Measurements from ENCODE around the gene KRT6B. TPM values are rescaled to one million over a fixed set of nuclear protein-coding genes. Genes with fewer than 3 reads are reported as not detected.
"Not testable (repeated sequence)": the region's sequence is repeated elsewhere in the genome, so short reads cannot be mapped to it uniquely, and the experiment has no call there.

Gene KRT6B
- under 1 TPM in 1 of 4 donors, not detected in 3; 0.67 TPM for polyA plus RNA-seq
- long read RNA-seq, donor 1 = 0 reads
- long read RNA-seq, donor 2 = 0 reads
- long read RNA-seq, donor 3 = 0 reads
- long read RNA-seq, donor 4 = 0 reads
- long read RNA-seq, donor 5 = 0 reads
- long read RNA-seq, donor 6 = 0 reads
- long read RNA-seq, donor 7 = 0 reads
- long read RNA-seq, donor 8 = 0 reads
- long read RNA-seq, donor 9 = 0 reads
- long read RNA-seq, donor 10 = 0 reads

- Histone ChIP-seq H3K4me1 (ENCODE audit: control insufficient read depth in 3 of 3, insufficient read depth in 2 of 3, low read depth in 1 of 3, low read length in 2 of 3) (no peaks in the 10 kb centered on the region), H3K36me3 (ENCODE audit: control insufficient read depth in 3 of 3, insufficient read depth in 2 of 3, low read depth in 1 of 3, low read length in 3 of 3) (no peaks in the 10 kb centered on the region), H3K4me3 (ENCODE audit: low read depth in 1 of 3, low read length in 3 of 3) (no peak within 1 kb of the TSS), H3K27me3 (ENCODE audit: control insufficient read depth in 3 of 3, insufficient read depth in 3 of 3, low read length in 3 of 3) (no peaks in the 10 kb centered on the region), H3K9me3 (ENCODE audit: control insufficient read depth in 2 of 2, insufficient read depth in 1 of 2, low read depth in 1 of 2, low read length in 1 of 2) (no peaks in the 10 kb centered on the region), H3K27ac (ENCODE audit: low read depth in 1 of 3, low read length in 2 of 3) (no peak within 1 kb of the TSS)
- 86 to 93% (median 92%) methylated on average over 6 of the region's 6 CpGs for WGBS, 3 donors
- FAIRE-seq (no peak), DNase-seq (no peak)
These were observed at the start of gene KRT6B for GRCh38 chr12:52452101-52452500. TSS of gene KRT6B (minus strand) at chr12:52452146. CDS start at chr12:52452078, 68 bp downstream.

GRCh38 chr12:52501490-52501889 lies 49.5 kb upstream of the KRT6B start:
- Histone ChIP-seq H3K4me1 (ENCODE audit: control insufficient read depth in 3 of 3, insufficient read depth in 2 of 3, low read depth in 1 of 3, low read length in 2 of 3) (no peaks in the 10 kb centered on the region), H3K4me3 (ENCODE audit: low read depth in 1 of 3, low read length in 3 of 3) (no peak overlapping the region), H3K36me3 (ENCODE audit: control insufficient read depth in 3 of 3, insufficient read depth in 2 of 3, low read depth in 1 of 3, low read length in 3 of 3) (no peaks in the 10 kb centered on the region), H3K27me3 (ENCODE audit: control insufficient read depth in 3 of 3, insufficient read depth in 3 of 3, low read length in 3 of 3) (peaks cover 0 to 4% (median 0%) of the 10 kb centered on the region in 3 donors), H3K9me3 (ENCODE audit: control insufficient read depth in 2 of 2, insufficient read depth in 1 of 2, low read depth in 1 of 2, low read length in 1 of 2) (no peaks in the 10 kb centered on the region), H3K27ac (ENCODE audit: low read depth in 1 of 3, low read length in 2 of 3) (no peak overlapping the region)
- DNase-seq (no peak), FAIRE-seq (no peak)
- WGBS, 3 donors = 71 to 82% (median 77%) methylated on average over 7 of the region's 7 CpGs

DNA sequence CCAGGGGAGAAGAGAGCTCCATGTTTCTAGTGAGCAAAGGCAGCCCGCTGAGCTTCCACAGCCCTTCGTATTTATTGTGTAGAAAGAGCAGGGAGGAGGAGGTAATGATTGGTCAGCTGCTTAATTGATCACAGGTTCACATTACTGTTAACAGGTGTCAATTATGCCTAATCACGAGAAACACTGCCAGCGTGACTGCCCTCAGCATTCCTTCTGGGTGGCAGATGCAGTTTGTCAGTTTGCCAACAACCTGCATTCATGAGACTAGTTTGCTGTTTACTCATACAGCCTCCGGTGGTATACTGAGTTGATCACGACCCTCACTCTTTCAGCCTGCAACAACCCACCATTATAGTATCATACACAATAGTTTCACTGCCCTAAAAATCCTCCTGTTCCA lies 48.6 kb upstream of the KRT6B start:
- not testable (repeated sequence) for H3K4me3 ChIP-seq (ENCODE audit: low read depth in 1 of 3, low read length in 3 of 3)

GRCh38 chr12:52499806-52500560 lies 48.0 kb upstream of the KRT6B start:
- FAIRE-seq = no peak
- Histone ChIP-seq H3K27me3 (ENCODE audit: control insufficient read depth in 3 of 3, insufficient read depth in 3 of 3, low read length in 3 of 3) (peaks cover 0 to 4% (median 0%) of the 10 kb centered on the region in 3 donors), H3K4me3 (ENCODE audit: low read depth in 1 of 3, low read length in 3 of 3) (no peak overlapping the region), H3K4me1 (ENCODE audit: control insufficient read depth in 3 of 3, insufficient read depth in 2 of 3, low read depth in 1 of 3, low read length in 2 of 3) (no peaks in the 10 kb centered on the region), H3K27ac (ENCODE audit: low read depth in 1 of 3, low read length in 2 of 3) (no peak overlapping the region), H3K9me3 (ENCODE audit: control insufficient read depth in 2 of 2, insufficient read depth in 1 of 2, low read depth in 1 of 2, low read length in 1 of 2) (no peaks in the 10 kb centered on the region), H3K36me3 (ENCODE audit: control insufficient read depth in 3 of 3, insufficient read depth in 2 of 3, low read depth in 1 of 3, low read length in 3 of 3) (no peaks in the 10 kb centered on the region)
- DNase-seq = no peak
- WGBS, 3 donors = 82 to 89% (median 88%) methylated on average over 5 of the region's 5 CpGs

More for the DNA sequence above, 48.6 kb upstream of the KRT6B start:
- H3K27me3 ChIP-seq (ENCODE audit: control insufficient read depth in 3 of 3, insufficient read depth in 3 of 3, low read length in 3 of 3); H3K27ac ChIP-seq (ENCODE audit: low read depth in 1 of 3, low read length in 2 of 3); H3K9me3 ChIP-seq (ENCODE audit: control insufficient read depth in 2 of 2, insufficient read depth in 1 of 2, low read depth in 1 of 2, low read length in 1 of 2); H3K4me1 ChIP-seq (ENCODE audit: control insufficient read depth in 3 of 3, insufficient read depth in 2 of 3, low read depth in 1 of 3, low read length in 2 of 3); H3K36me3 ChIP-seq (ENCODE audit: control insufficient read depth in 3 of 3, insufficient read depth in 2 of 3, low read depth in 1 of 3, low read length in 3 of 3); FAIRE-seq; DNase-seq: not testable (repeated sequence)
- 57 to 76% (median 60%) methylated on average over 6 of the region's 6 CpGs for WGBS, 3 donors

DNA sequence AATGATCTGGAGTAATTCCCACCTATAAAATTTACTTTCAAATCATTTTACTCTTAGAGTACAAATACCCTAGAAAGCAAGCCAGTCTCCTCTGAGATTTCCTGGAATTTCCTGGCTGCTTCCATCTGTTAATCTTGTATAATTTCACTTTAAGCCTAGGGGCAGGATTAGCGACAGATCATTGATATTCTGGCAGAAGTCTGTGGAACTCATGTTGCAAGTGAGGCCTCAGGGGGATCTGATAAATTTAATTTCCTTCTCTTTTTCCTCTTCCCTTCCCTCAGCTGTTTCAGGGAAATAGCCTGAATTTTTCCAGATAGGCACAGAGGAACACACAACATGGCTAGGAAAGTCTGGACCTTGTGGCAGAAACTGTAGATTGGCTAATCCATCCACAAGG lies 47.0 kb upstream of the KRT6B start:
- Histone ChIP-seq H3K27ac (ENCODE audit: low read depth in 1 of 3, low read length in 2 of 3) (no peak overlapping the region), H3K27me3 (ENCODE audit: control insufficient read depth in 3 of 3, insufficient read depth in 3 of 3, low read length in 3 of 3) (peaks cover 0 to 4% (median 0%) of the 10 kb centered on the region in 3 donors), H3K9me3 (ENCODE audit: control insufficient read depth in 2 of 2, insufficient read depth in 1 of 2, low read depth in 1 of 2, low read length in 1 of 2) (no peaks in the 10 kb centered on the region), H3K4me1 (ENCODE audit: control insufficient read depth in 3 of 3, insufficient read depth in 2 of 3, low read depth in 1 of 3, low read length in 2 of 3) (no peaks in the 10 kb centered on the region), H3K36me3 (ENCODE audit: control insufficient read depth in 3 of 3, insufficient read depth in 2 of 3, low read depth in 1 of 3, low read length in 3 of 3) (no peaks in the 10 kb centered on the region), H3K4me3 (ENCODE audit: low read depth in 1 of 3, low read length in 3 of 3) (no peak overlapping the region)
- no peak for DNase-seq
- WGBS, 3 donors = 73 to 81% (median 76%) methylated on average over 1 of the region's 1 CpG
- no peak for FAIRE-seq

DNA sequence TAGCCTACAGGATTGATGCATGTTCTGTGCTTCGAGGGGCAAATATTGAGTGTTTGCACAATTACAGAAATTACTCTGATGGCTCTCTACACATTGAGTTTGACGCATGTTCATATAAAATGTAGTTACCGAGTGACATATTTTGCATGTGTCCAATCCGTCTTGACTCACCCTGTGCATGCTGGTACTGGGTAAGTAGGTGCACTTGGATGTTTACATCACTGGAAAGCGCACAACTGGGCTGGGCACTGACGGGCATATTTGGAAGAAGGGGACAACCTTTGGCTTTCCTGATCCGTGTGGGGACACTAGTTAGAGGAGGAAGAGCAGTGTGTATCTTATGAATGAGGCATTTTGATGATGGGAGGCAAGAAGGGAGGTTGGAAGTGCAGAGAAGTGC lies 46.0 kb upstream of the KRT6B start:
- Histone ChIP-seq H3K36me3 (ENCODE audit: control insufficient read depth in 3 of 3, insufficient read depth in 2 of 3, low read depth in 1 of 3, low read length in 3 of 3) (no peaks in the 10 kb centered on the region), H3K4me1 (ENCODE audit: control insufficient read depth in 3 of 3, insufficient read depth in 2 of 3, low read depth in 1 of 3, low read length in 2 of 3) (no peaks in the 10 kb centered on the region), H3K27me3 (ENCODE audit: control insufficient read depth in 3 of 3, insufficient read depth in 3 of 3, low read length in 3 of 3) (peaks cover 0 to 4% (median 0%) of the 10 kb centered on the region in 3 donors), H3K4me3 (ENCODE audit: low read depth in 1 of 3, low read length in 3 of 3) (no peak overlapping the region), H3K9me3 (ENCODE audit: control insufficient read depth in 2 of 2, insufficient read depth in 1 of 2, low read depth in 1 of 2, low read length in 1 of 2) (no peaks in the 10 kb centered on the region), H3K27ac (ENCODE audit: low read depth in 1 of 3, low read length in 2 of 3) (no peak overlapping the region)
- FAIRE-seq (no peak), DNase-seq (no peak)
- 80 to 87% (median 84%) methylated on average over 7 of the region's 7 CpGs for WGBS, 3 donors

- Histone ChIP-seq H3K4me1 (ENCODE audit: control insufficient read depth in 3 of 3, insufficient read depth in 2 of 3, low read depth in 1 of 3, low read length in 2 of 3) (no peaks in the 10 kb centered on the region), H3K27ac (ENCODE audit: low read depth in 1 of 3, low read length in 2 of 3) (no peak overlapping the region), H3K36me3 (ENCODE audit: control insufficient read depth in 3 of 3, insufficient read depth in 2 of 3, low read depth in 1 of 3, low read length in 3 of 3) (no peaks in the 10 kb centered on the region), H3K4me3 (ENCODE audit: low read depth in 1 of 3, low read length in 3 of 3) (no peak overlapping the region), H3K27me3 (ENCODE audit: control insufficient read depth in 3 of 3, insufficient read depth in 3 of 3, low read length in 3 of 3) (peaks cover 0 to 5% (median 0%) of the 10 kb centered on the region in 3 donors), H3K9me3 (ENCODE audit: control insufficient read depth in 2 of 2, insufficient read depth in 1 of 2, low read depth in 1 of 2, low read length in 1 of 2) (no peaks in the 10 kb centered on the region)
- DNase-seq (no peak), FAIRE-seq (no peak)
- 64 to 86% (median 82%) methylated on average over 4 of the region's 4 CpGs for WGBS, 3 donors
These were observed 44.7 kb upstream of the KRT6B start for GRCh38 chr12:52496590-52497071.

GRCh38 chr12:52496054-52496453 lies 44.1 kb upstream of the KRT6B start:
- Histone ChIP-seq H3K4me1 (ENCODE audit: control insufficient read depth in 3 of 3, insufficient read depth in 2 of 3, low read depth in 1 of 3, low read length in 2 of 3) (no peaks in the 10 kb centered on the region), H3K36me3 (ENCODE audit: control insufficient read depth in 3 of 3, insufficient read depth in 2 of 3, low read depth in 1 of 3, low read length in 3 of 3) (no peaks in the 10 kb centered on the region)

More at GRCh38 chr12:52496054-52496453, 44.1 kb upstream of the KRT6B start:
- Histone ChIP-seq H3K27me3 (ENCODE audit: control insufficient read depth in 3 of 3, insufficient read depth in 3 of 3, low read length in 3 of 3) (peaks cover 0 to 8% (median 4%) of the 10 kb centered on the region in 3 donors), H3K4me3 (ENCODE audit: low read depth in 1 of 3, low read length in 3 of 3) (no peak overlapping the region), H3K27ac (ENCODE audit: low read depth in 1 of 3, low read length in 2 of 3) (no peak overlapping the region), H3K9me3 (ENCODE audit: control insufficient read depth in 2 of 2, insufficient read depth in 1 of 2, low read depth in 1 of 2, low read length in 1 of 2) (no peaks in the 10 kb centered on the region)
- FAIRE-seq (no peak), DNase-seq (no peak)
- 54 to 72% (median 58%) methylated on average over 2 of the region's 2 CpGs for WGBS, 3 donors
